H9 (cell line): Measurements from ENCODE around the gene MAP2. TPM values are rescaled to one million over a fixed set of nuclear protein-coding genes. Genes with fewer than 3 reads are reported as not detected.

Experiments used
- DNase-seq: peaks from one replicate; pipeline ENCODE4 v3.0.0-alpha.2; 2017
- H2AFZ ChIP-seq: one replicate; pipeline ENCODE4 v1.6.1; 2013; ENCODE audit warnings: mild to moderate bottlenecking, low read length, control low read depth, moderate library complexity
- H2AK5ac ChIP-seq: 2 replicates; pipeline ENCODE4 v1.6.1; 2013; ENCODE audit warnings: low read length, control low read depth, mixed read lengths; ENCODE audit not compliant: insufficient read length
- H2BK120ac ChIP-seq: one replicate; pipeline ENCODE4 v1.6.1; 2013; ENCODE audit warnings: low read depth, mild to moderate bottlenecking, low read length, control low read depth, inconsistent platforms; ENCODE audit not compliant: poor library complexity, severe bottlenecking
- H2BK12ac ChIP-seq: 2 replicates; pipeline ENCODE4 v1.6.1; 2013; ENCODE audit warnings: low read length, control low read depth, mixed read lengths, low read depth; ENCODE audit not compliant: insufficient read length
- H2BK15ac ChIP-seq: 2 replicates; pipeline ENCODE4 v1.6.1; 2013; ENCODE audit warnings: low read depth, low read length, control low read depth
- H2BK20ac ChIP-seq: one replicate; pipeline ENCODE4 v1.6.1; 2013; ENCODE audit warnings: low read depth, mild to moderate bottlenecking, low read length, control low read depth, inconsistent platforms; ENCODE audit not compliant: poor library complexity, severe bottlenecking
- H2BK5ac ChIP-seq: 2 replicates; pipeline ENCODE4 v1.6.1; 2013; ENCODE audit warnings: low read length, control low read depth, mixed read lengths; ENCODE audit not compliant: insufficient read length
- H3K14ac ChIP-seq: 2 replicates; pipeline ENCODE4 v1.6.1; 2013; ENCODE audit warnings: low read length, control low read depth; ENCODE audit not compliant: insufficient read depth
- H3K18ac ChIP-seq: 2 replicates; pipeline ENCODE4 v1.6.1; 2013; ENCODE audit warnings: low read depth, mild to moderate bottlenecking, mixed read lengths, low read length, control low read depth; ENCODE audit not compliant: insufficient read length
- H3K23ac ChIP-seq: 2 replicates; pipeline ENCODE4 v1.6.1; 2013; ENCODE audit warnings: low read length, control low read depth, mixed read lengths, low read depth; ENCODE audit not compliant: insufficient read length
- H3K23me2 ChIP-seq: 2 replicates; pipeline ENCODE4 v1.6.1; 2013; ENCODE audit warnings: low read depth, mild to moderate bottlenecking, mixed read lengths, low read length, control low read depth; ENCODE audit not compliant: insufficient read length, poor library complexity, severe bottlenecking
- H3K27ac ChIP-seq: 2 replicates; pipeline ENCODE4 v1.5.1; 2013; ENCODE audit warnings: low read length, control low read depth, mixed read lengths, low read depth; ENCODE audit not compliant: insufficient read length
- H3K27me3 ChIP-seq: 2 replicates; pipeline ENCODE4 v1.6.1; 2013; ENCODE audit warnings: low read length, control low read depth, inconsistent platforms; ENCODE audit not compliant: insufficient read depth
- H3K4ac ChIP-seq: 2 replicates; pipeline ENCODE4 v1.6.1; 2013; ENCODE audit warnings: low read depth, mild to moderate bottlenecking, control low read depth, inconsistent platforms, low read length, moderate library complexity
- H3K4me1 ChIP-seq: 2 replicates; pipeline ENCODE4 v1.6.1; 2013; ENCODE audit warnings: low read length, control low read depth, inconsistent platforms; ENCODE audit not compliant: insufficient read depth
- H3K4me2 ChIP-seq: 2 replicates; pipeline ENCODE4 v1.6.1; 2013; ENCODE audit warnings: low read length, control low read depth, mixed read lengths; ENCODE audit not compliant: insufficient read length, insufficient read depth
- H3K56ac ChIP-seq: 2 replicates; pipeline ENCODE4 v1.6.1; 2013; ENCODE audit warnings: low read depth, mild to moderate bottlenecking, mixed read lengths, low read length, control low read depth; ENCODE audit not compliant: insufficient read length
- H3K79me1 ChIP-seq: 2 replicates; pipeline ENCODE4 v1.6.1; 2013; ENCODE audit warnings: low read depth, mild to moderate bottlenecking, moderate library complexity, low read length, control low read depth, inconsistent platforms; ENCODE audit not compliant: insufficient read depth, poor library complexity, severe bottlenecking
- H3K79me2 ChIP-seq: 2 replicates; pipeline ENCODE4 v1.6.1; 2013; ENCODE audit warnings: low read length, control low read depth, inconsistent platforms; ENCODE audit not compliant: insufficient read depth
- H3K9ac ChIP-seq: 2 replicates; pipeline ENCODE4 v1.6.1; 2013; ENCODE audit warnings: low read length, control low read depth, mixed read lengths; ENCODE audit not compliant: insufficient read length; ENCODE audit errors: extremely low read depth
- H3K9me3 ChIP-seq: one replicate; pipeline ENCODE4 v1.6.1; 2013; ENCODE audit warnings: low read depth, low read length, inconsistent platforms; ENCODE audit not compliant: control insufficient read depth
- H3T11ph ChIP-seq: one replicate; pipeline ENCODE4 v1.6.1; 2013; ENCODE audit warnings: mild to moderate bottlenecking, low read length, control low read depth, inconsistent platforms
- H4K20me1 ChIP-seq: one replicate; pipeline ENCODE4 v1.6.1; 2013; ENCODE audit not compliant: control insufficient read depth, insufficient read length, insufficient read depth
- H4K5ac ChIP-seq: 2 replicates; pipeline ENCODE4 v1.6.1; 2013; ENCODE audit warnings: low read depth, mild to moderate bottlenecking, mixed read lengths, low read length, control low read depth; ENCODE audit not compliant: insufficient read length
- H4K8ac ChIP-seq: replicated peaks from 2 replicates; pipeline ENCODE4 v1.6.1; 2013; ENCODE audit warnings: low read length, control low read depth, mixed read lengths, low read depth; ENCODE audit not compliant: insufficient read length
- H4K91ac ChIP-seq: 2 replicates; pipeline ENCODE4 v1.6.1; 2013; ENCODE audit warnings: low read depth, mild to moderate bottlenecking, moderate library complexity, mixed read lengths, low read length, control low read depth; ENCODE audit not compliant: insufficient read length
- H3K27ac Mint-ChIP-seq, 3 experiments: 2 replicates in 2 of 3; 3 replicates in 1 of 3; pipeline ENCODE4 v1.8.0; 2020 to 2021; ENCODE audit warnings: mixed read lengths in 3 of 3, mild to moderate bottlenecking in 1 of 3, moderate library complexity in 1 of 3
- H3K27me3 Mint-ChIP-seq: 2 replicates; pipeline ENCODE4 v1.8.0; 2021; ENCODE audit warnings: low read depth, mild to moderate bottlenecking, moderate library complexity, mixed read lengths
- H3K36me3 Mint-ChIP-seq, 3 experiments: 2 replicates in 2 of 3; 3 replicates in 1 of 3; pipeline ENCODE4 v1.8.0; 2020 to 2021; ENCODE audit warnings: low read depth in 3 of 3, mixed read lengths in 3 of 3; ENCODE audit not compliant: insufficient read depth in 1 of 3
- H3K4me1 Mint-ChIP-seq, 2 experiments: 2 replicates each; pipeline ENCODE4 v1.8.0; 2020; ENCODE audit warnings: mixed read lengths in 2 of 2
- H3K4me3 Mint-ChIP-seq, 2 experiments: 2 replicates in 1 of 2; 3 replicates in 1 of 2; pipeline ENCODE4 v1.8.0; 2020 to 2021; ENCODE audit warnings: mild to moderate bottlenecking in 2 of 2, mixed read lengths in 2 of 2, moderate library complexity in 1 of 2
- H3K9me3 Mint-ChIP-seq, 2 experiments: 2 replicates in 1 of 2; 3 replicates in 1 of 2; pipeline ENCODE4 v1.8.0; 2020; ENCODE audit warnings: mild to moderate bottlenecking in 2 of 2, mixed read lengths in 2 of 2, moderate library complexity in 1 of 2
- CTCF ChIP-seq: fragments of 200-600 bp; sonication (generic); conservative IDR thresholded peaks from 3 replicates; pipeline ENCODE4 v1.8.0; 2021; ENCODE audit warnings: antibody characterized with exemption, mild to moderate bottlenecking
- WGBS: extraction: QIAGEN DNeasy Blood & Tissue Kit; methylation state at CpG from one replicate; pipeline ENCODE4 v1.1.7; 2013; ENCODE audit warnings: missing lambda C conversion rate, low lambda C conversion rate, mixed read lengths; ENCODE audit not compliant: insufficient read length; ENCODE audit errors: extremely low coverage; 5-methylcytosine and 5-hydroxymethylcytosine counted together
- total RNA-seq: library from RNA; stranded (reverse); gene quantifications from 2 replicates; pipeline ENCODE4 v1.2.1, GENCODE V29; 2021

Gene MAP2
- total RNA-seq, 1 experiment from 2014 or later = 0.87 TPM

DNA sequence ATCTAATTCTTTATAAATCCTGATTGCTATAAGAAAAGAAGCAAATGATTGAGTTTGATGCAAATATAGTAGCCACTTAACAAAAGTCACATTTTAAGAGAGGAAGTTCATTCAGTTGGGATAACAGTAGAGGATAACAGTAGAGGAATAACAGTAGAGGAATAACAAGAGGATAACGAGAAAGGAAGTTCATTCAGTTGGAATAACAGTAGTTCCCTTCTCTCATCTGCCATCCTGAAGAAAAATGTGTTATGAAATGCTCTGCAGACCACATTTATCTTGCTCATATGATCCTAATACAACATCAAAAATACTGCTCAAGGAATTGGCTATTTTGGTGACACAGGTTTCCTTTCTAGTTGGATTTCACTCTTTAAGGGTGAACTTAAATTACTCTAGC lies 242.4 kb downstream of the MAP2 start:
- H3K9me3 ChIP-seq = no peaks in the 10 kb centered on the region
- no peak overlapping the region for H4K5ac ChIP-seq
- H3K4me1 ChIP-seq = no peaks in the 10 kb centered on the region; the same call in 1 of the 2 replicates
- peaks cover 30 to 33% of the 10 kb centered on the region in 2 experiments for H3K4me1 Mint-ChIP-seq
- no CpG with 5 or more reads among the region's 1 CpG for WGBS
- H3K9ac ChIP-seq = no peak overlapping the region
- no peak overlapping the region for H2BK12ac ChIP-seq
- no peak overlapping the region for H3K4me2 ChIP-seq
- no peak overlapping the region for H2BK20ac ChIP-seq
- H3K36me3 Mint-ChIP-seq = no peaks in the 10 kb centered on the region; a peak in 1 of 7 replicates
- no peak overlapping the region for H3K4ac ChIP-seq
- TF ChIP-seq CTCF = no peak
- H3K27ac ChIP-seq = no peak overlapping the region
- H2AK5ac ChIP-seq = no peak overlapping the region
- H2AFZ ChIP-seq = no peak overlapping the region
- no peak for DNase-seq
- no peaks in the 10 kb centered on the region for H3K27me3 Mint-ChIP-seq
- no peaks in the 10 kb centered on the region for H3K23me2 ChIP-seq
- no peak overlapping the region for H3K23ac ChIP-seq
- H3K79me1 ChIP-seq = no peaks in the 10 kb centered on the region
- no peak overlapping the region for H4K8ac ChIP-seq
- H3T11ph ChIP-seq = no peak overlapping the region
- H3K27me3 ChIP-seq = no peaks in the 10 kb centered on the region
- no peak overlapping the region for H2BK120ac ChIP-seq
- H3K9me3 Mint-ChIP-seq = no peaks in the 10 kb centered on the region
- peak overlapping the region in 1 of 3 experiments; percentile 52; a peak in 1 of 7 replicates for H3K27ac Mint-ChIP-seq
- no peak overlapping the region for H3K56ac ChIP-seq
- H4K91ac ChIP-seq = no peak overlapping the region
- no peak overlapping the region for H3K4me3 Mint-ChIP-seq
- no peak overlapping the region for H2BK15ac ChIP-seq
- no peak overlapping the region for H3K14ac ChIP-seq
- no peaks in the 10 kb centered on the region for H4K20me1 ChIP-seq
- H3K79me2 ChIP-seq = no peaks in the 10 kb centered on the region
- H2BK5ac ChIP-seq = no peak overlapping the region
- H3K18ac ChIP-seq = no peak overlapping the region
